SK-N-SH treated with all-trans-retinoic acid at 6 μM for 48 hours (cell line): Measurements from ENCODE around the gene TBC1D12.
A peak's percentile ranks its signal among the peaks of the same experiment; 100 is the strongest.

Experiments
- ATAC-seq: fragments of 200-7000 bp; cut with Tn5 transposase; 3 replicates; pipeline ENCODE4 v1.9.1; 2020; ENCODE audit warnings: mild to moderate bottlenecking, moderate library complexity
- ARNTL ChIP-seq: fragments of 450-650 bp; formaldehyde crosslinking; IDR thresholded peaks from 2 replicates; pipeline ENCODE4 v1.5.0; 2020; ENCODE audit warnings: low read depth, mild to moderate bottlenecking, moderate library complexity, borderline replicate concordance
- BACH2 ChIP-seq: fragments of 250-450 bp; sonication (Bioruptor Pico); IDR thresholded peaks from 2 replicates; pipeline ENCODE4 v1.9.0; 2021; ENCODE audit warnings: mild to moderate bottlenecking, borderline replicate concordance
- CREB5 ChIP-seq: fragments of 250-450 bp; sonication (Bioruptor Pico); IDR thresholded peaks from 2 replicates; pipeline ENCODE4 v1.5.1; 2020; ENCODE audit warnings: low read depth, mild to moderate bottlenecking, moderate library complexity
- CSDC2 ChIP-seq: fragments of 250-450 bp; sonication (Bioruptor Pico); IDR thresholded peaks from 2 replicates; pipeline ENCODE4 v1.5.0; 2020; ENCODE audit warnings: mild to moderate bottlenecking, moderate library complexity
- CSRNP3 ChIP-seq: fragments of 250-450 bp; sonication (Bioruptor Pico); IDR thresholded peaks from 2 replicates; pipeline ENCODE4 v1.5.1; 2021; ENCODE audit warnings: mild to moderate bottlenecking, moderate library complexity
- ESRRG ChIP-seq: fragments of 250-450 bp; sonication (Bioruptor Pico); IDR thresholded peaks from 2 replicates; pipeline ENCODE4 v1.6.1; 2021; ENCODE audit warnings: mild to moderate bottlenecking
- GLIS3 ChIP-seq: fragments of 250-450 bp; sonication (Bioruptor Pico); IDR thresholded peaks from 2 replicates; pipeline ENCODE4 v1.5.0; 2020; ENCODE audit warnings: mild to moderate bottlenecking, moderate library complexity
- ISL1 ChIP-seq: fragments of 250-450 bp; sonication (Bioruptor Pico); IDR thresholded peaks from 2 replicates; pipeline ENCODE4 v2.1.2; 2022; ENCODE audit warnings: mild to moderate bottlenecking, moderate library complexity
- OSR1 ChIP-seq: fragments of 250-450 bp; sonication (Bioruptor Pico); IDR thresholded peaks from 2 replicates; pipeline ENCODE4 v1.8.0; 2022; ENCODE audit warnings: moderate library complexity, mild to moderate bottlenecking, inconsistent platforms
- PATZ1 ChIP-seq: fragments of 250-450 bp; sonication (Bioruptor Pico); IDR thresholded peaks from 2 replicates; pipeline ENCODE4 v1.8.0; 2020; ENCODE audit warnings: mild to moderate bottlenecking, moderate library complexity, borderline replicate concordance
- POU6F1 ChIP-seq: fragments of 250-450 bp; sonication (Bioruptor Pico); IDR thresholded peaks from 2 replicates; pipeline ENCODE4 v1.8.0; 2021; ENCODE audit warnings: low read depth, mild to moderate bottlenecking, moderate library complexity, borderline replicate concordance
- PPARA ChIP-seq: fragments of 250-450 bp; sonication (Bioruptor Pico); IDR thresholded peaks from 2 replicates; pipeline ENCODE4 v1.5.0; 2020; ENCODE audit warnings: mild to moderate bottlenecking, borderline replicate concordance
- RARB ChIP-seq: fragments of 250-450 bp; sonication (Bioruptor Pico); IDR thresholded peaks from 2 replicates; pipeline ENCODE4 v1.8.0; 2021; ENCODE audit warnings: mild to moderate bottlenecking, moderate library complexity
- SNAI2 ChIP-seq: fragments of 250-450 bp; sonication (Bioruptor Pico); IDR thresholded peaks from 2 replicates; pipeline ENCODE4 v1.5.0; 2020; ENCODE audit warnings: mild to moderate bottlenecking, moderate library complexity
- TCF4 ChIP-seq: fragments of 250-450 bp; sonication (Bioruptor Pico); IDR thresholded peaks from 2 replicates; pipeline ENCODE4 v1.8.0; 2021; ENCODE audit warnings: mild to moderate bottlenecking, moderate library complexity, borderline replicate concordance
- TOX ChIP-seq: fragments of 250-450 bp; sonication (Bioruptor Pico); IDR thresholded peaks from 2 replicates; pipeline ENCODE4 v1.8.0; 2021; ENCODE audit warnings: mild to moderate bottlenecking, moderate library complexity, borderline replicate concordance
- TSHZ2 ChIP-seq: fragments of 250-450 bp; sonication (Bioruptor Pico); IDR thresholded peaks from 2 replicates; pipeline ENCODE4 v1.5.0; 2020; ENCODE audit warnings: mild to moderate bottlenecking, moderate library complexity
- ZC3H10 ChIP-seq: fragments of 250-450 bp; sonication (Bioruptor Pico); IDR thresholded peaks from 2 replicates; pipeline ENCODE4 v1.5.1; 2021; ENCODE audit warnings: mild to moderate bottlenecking, moderate library complexity
- ZFP3 ChIP-seq: fragments of 250-450 bp; sonication (Bioruptor Pico); IDR thresholded peaks from 2 replicates; pipeline ENCODE4 v1.5.0; 2020; ENCODE audit warnings: mild to moderate bottlenecking, moderate library complexity
- ZFP30 ChIP-seq: fragments of 450-650 bp; formaldehyde crosslinking; IDR thresholded peaks from 2 replicates; pipeline ENCODE4 v1.5.0; 2022; ENCODE audit warnings: mild to moderate bottlenecking, moderate library complexity
- ZNF565 ChIP-seq: fragments of 450-650 bp; formaldehyde crosslinking; conservative IDR thresholded peaks from 2 replicates; pipeline ENCODE4 v1.5.0; 2020; ENCODE audit warnings: low read depth, mild to moderate bottlenecking, moderate library complexity
- ZNF70 ChIP-seq: fragments of 450-650 bp; formaldehyde crosslinking; IDR thresholded peaks from 2 replicates; pipeline ENCODE4 v1.5.0; 2020; ENCODE audit warnings: mild to moderate bottlenecking, moderate library complexity
- ZNF8 ChIP-seq: fragments of 450-650 bp; formaldehyde crosslinking; IDR thresholded peaks from 2 replicates; pipeline ENCODE4 v1.5.0; 2020; ENCODE audit warnings: mild to moderate bottlenecking, moderate library complexity

The TBC1D12 gene

GRCh38 chr10:94402204-94402842, at the start of gene TBC1D12:
Gene TBC1D12 (plus strand): TSS chr10:94402541. CDS start chr10:94402614, 73 bp downstream.
- peak; percentile 89 for ATAC-seq
- peak; percentile 69; the same call in 1 of the 2 replicates for TF ChIP-seq TSHZ2
- no peak for TF ChIP-seq RARB (CRISPR knock-in tag)

GRCh38 chr10:94353336-94353735, 49.0 kb upstream of the TBC1D12 start:
- no peak for TF ChIP-seq RARB (CRISPR knock-in tag)
- no peak for TF ChIP-seq ZNF8 (CRISPR knock-in tag)
- TF ChIP-seq, all 23 proteins: peak for 0
- ATAC-seq: no peak

GRCh38 chr10:94355841-94356240, 46.5 kb upstream of the TBC1D12 start:
- TF ChIP-seq CREB5 (CRISPR knock-in tag): no peak
- TF ChIP-seq CSRNP3 (CRISPR knock-in tag): no peak
- no peak for TF ChIP-seq ZNF70 (CRISPR knock-in tag)
- no peak for TF ChIP-seq BACH2 (CRISPR knock-in tag)
- TF ChIP-seq TCF4 (CRISPR knock-in tag): peak; percentile 61; the same call in 1 of the 2 replicates
- peak; percentile 81 for TF ChIP-seq ISL1
- no peak for TF ChIP-seq POU6F1 (CRISPR knock-in tag)
- TF ChIP-seq GLIS3 (CRISPR knock-in tag): no peak
- TF ChIP-seq CSDC2 (CRISPR knock-in tag): no peak
- no peak for TF ChIP-seq OSR1 (CRISPR knock-in tag)
- no peak for TF ChIP-seq TSHZ2
- no peak for TF ChIP-seq ARNTL (CRISPR knock-in tag)
- TF ChIP-seq ZFP3 (CRISPR knock-in tag): no peak
- no peak for TF ChIP-seq TOX (CRISPR knock-in tag)
- no peak for TF ChIP-seq PATZ1 (CRISPR knock-in tag)
- TF ChIP-seq SNAI2 (CRISPR knock-in tag): no peak
- no peak for TF ChIP-seq ZNF8 (CRISPR knock-in tag)
- TF ChIP-seq RARB (CRISPR knock-in tag): no peak
- no peak for TF ChIP-seq PPARA (CRISPR knock-in tag)
- TF ChIP-seq ZNF565 (CRISPR knock-in tag): no peak
- TF ChIP-seq ZFP30: no peak
- peak; percentile 84 for TF ChIP-seq ZC3H10 (CRISPR knock-in tag)
- no peak for TF ChIP-seq ESRRG (CRISPR knock-in tag)
- ATAC-seq: no peak
